ENCODE measurements around the gene UBQLN4. TPM values are rescaled to one million over a fixed set of nuclear protein-coding genes. Genes with fewer than 3 reads are reported as not detected.

The UBQLN4 gene
- total RNA-seq, 6 donors from 2014 or later, result 22.2 to 39.8 (median 24.5) TPM

DNA sequence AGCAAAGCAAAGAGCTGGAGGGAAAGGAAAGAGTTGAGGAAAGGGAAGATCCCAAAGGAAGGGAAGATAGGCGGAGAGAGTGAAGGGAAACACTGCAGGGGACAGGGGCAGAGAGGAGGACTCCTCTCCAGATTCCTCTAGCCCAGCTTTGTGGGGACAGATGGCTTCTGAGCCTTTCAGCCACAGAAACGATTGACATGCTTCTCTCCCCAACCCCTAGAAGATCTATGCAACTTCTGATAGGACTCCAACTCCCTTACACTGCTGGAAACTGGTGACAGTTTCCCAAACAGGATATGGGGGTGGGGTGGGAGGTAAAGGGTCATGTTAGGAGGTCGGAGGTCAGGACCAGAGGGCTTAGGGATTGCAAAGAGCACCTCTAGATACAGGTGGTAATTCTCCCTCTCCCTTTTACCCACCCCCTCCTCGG is 22.2 kb upstream of the UBQLN4 start:
- Histone ChIP-seq H3K9me3 (no peaks in the 10 kb centered on the region), H3K27me3 (no peaks in the 10 kb centered on the region), H3K4me3 (peak overlapping the region in 3 of 4 donors; percentile 53 to 62 (median 54)), H3K27ac (peak overlapping the region; percentile 56 to 79 (median 66)), H3K36me3 (no peaks in the 10 kb centered on the region), H3K4me1 (peaks cover 9 to 30% (median 17%) of the 10 kb centered on the region in 4 donors)
- 47 to 50% methylated on average over 4 of the region's 4 CpGs for WGBS, 2 donors
- DNase-seq (no peak), ATAC-seq (ENCODE audit: low FRiP score in 2 of 2) (no peak)
- TF ChIP-seq POLR2A (IDR thresholded peaks at IDR 0.05), result no peak
- TF ChIP-seq, protein P1, sequence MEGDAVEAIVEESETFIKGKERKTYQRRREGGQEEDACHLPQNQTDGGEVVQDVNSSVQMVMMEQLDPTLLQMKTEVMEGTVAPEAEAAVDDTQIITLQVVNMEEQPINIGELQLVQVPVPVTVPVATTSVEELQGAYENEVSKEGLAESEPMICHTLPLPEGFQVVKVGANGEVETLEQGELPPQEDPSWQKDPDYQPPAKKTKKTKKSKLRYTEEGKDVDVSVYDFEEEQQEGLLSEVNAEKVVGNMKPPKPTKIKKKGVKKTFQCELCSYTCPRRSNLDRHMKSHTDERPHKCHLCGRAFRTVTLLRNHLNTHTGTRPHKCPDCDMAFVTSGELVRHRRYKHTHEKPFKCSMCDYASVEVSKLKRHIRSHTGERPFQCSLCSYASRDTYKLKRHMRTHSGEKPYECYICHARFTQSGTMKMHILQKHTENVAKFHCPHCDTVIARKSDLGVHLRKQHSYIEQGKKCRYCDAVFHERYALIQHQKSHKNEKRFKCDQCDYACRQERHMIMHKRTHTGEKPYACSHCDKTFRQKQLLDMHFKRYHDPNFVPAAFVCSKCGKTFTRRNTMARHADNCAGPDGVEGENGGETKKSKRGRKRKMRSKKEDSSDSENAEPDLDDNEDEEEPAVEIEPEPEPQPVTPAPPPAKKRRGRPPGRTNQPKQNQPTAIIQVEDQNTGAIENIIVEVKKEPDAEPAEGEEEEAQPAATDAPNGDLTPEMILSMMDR (IDR thresholded peaks at IDR 0.05), result no peak
- no peak for TF ChIP-seq POLR2AphosphoS5 (IDR thresholded peaks at IDR 0.05)
- TF ChIP-seq EP300 (IDR thresholded peaks at IDR 0.05), result no peak

DNA sequence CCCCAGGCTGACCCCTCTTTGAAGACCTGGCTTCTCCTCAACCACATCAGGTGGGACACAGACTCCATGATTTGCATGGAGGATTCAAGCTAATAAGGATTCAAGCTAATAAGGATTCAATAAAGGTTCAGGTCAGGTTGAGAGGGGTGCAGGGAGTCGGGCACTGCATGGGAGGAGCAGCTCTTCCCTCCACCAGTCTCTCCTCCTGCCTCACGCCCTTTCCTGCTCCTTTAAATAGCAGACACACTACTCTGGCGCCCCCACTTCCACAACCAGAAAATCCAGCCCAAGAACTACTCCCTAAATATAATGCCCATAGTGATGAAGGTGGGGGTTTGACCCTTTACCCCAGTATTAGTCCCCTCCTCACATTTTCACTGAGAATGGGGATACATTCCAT is 21.6 kb upstream of the UBQLN4 start:
- H3K4me3 ChIP-seq, result no peak overlapping the region
- no peaks in the 10 kb centered on the region for H3K27me3 ChIP-seq
- peaks cover 9 to 30% (median 17%) of the 10 kb centered on the region in 4 donors for H3K4me1 ChIP-seq
- TF ChIP-seq POLR2A (IDR thresholded peaks at IDR 0.05) (no peak), POLR2AphosphoS5 (IDR thresholded peaks at IDR 0.05) (no peak)
- TF ChIP-seq, protein P1 (IDR thresholded peaks at IDR 0.05), result no peak
- H3K27ac ChIP-seq, result peak overlapping the region in 3 of 4 donors; percentile 8 to 79 (median 75)
- 28 to 41% methylated on average over 3 of the region's 3 CpGs for WGBS, 2 donors
- no peak for ATAC-seq (ENCODE audit: low FRiP score in 2 of 2)
- no peaks in the 10 kb centered on the region for H3K36me3 ChIP-seq
- no peak for DNase-seq
- H3K9me3 ChIP-seq, result no peaks in the 10 kb centered on the region

DNA sequence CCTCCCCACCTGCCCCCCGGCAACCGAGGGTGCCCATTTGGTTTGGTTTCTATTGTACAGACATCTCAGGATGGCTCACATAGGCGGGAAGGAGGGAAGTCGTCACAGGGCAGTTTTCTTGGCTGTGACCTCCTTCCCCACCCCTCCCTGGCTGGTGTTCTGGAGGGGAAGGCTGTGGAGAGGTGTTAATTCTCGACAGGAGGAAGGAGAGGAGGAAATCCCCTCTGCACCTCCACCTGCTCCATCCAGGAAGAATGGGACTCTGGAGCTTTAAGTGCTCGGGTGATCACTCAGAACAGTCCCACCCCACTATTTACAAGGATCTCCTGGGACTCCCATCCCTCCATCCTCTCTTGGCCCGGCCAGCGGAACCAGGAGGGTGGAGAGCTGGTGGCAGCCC is 21.1 kb upstream of the UBQLN4 start:
- 50 to 58% methylated on average over 8 of the region's 8 CpGs for whole genome bisulfite sequencing, 2 donors
- no peaks in the 10 kb centered on the region for H3K27me3 ChIP-seq
- H3K36me3 ChIP-seq, result peaks cover 0 to 4% (median 0%) of the 10 kb centered on the region in 4 donors
- DNase-seq (no peak), ATAC-seq (ENCODE audit: low FRiP score in 2 of 2) (no peak)
- TF ChIP-seq, protein P1 (IDR thresholded peaks at IDR 0.05), result no peak
- H3K9me3 ChIP-seq, result no peaks in the 10 kb centered on the region
- H3K4me1 ChIP-seq, result peaks cover 9 to 30% (median 17%) of the 10 kb centered on the region in 4 donors
- no peak overlapping the region for H3K4me3 ChIP-seq
- H3K27ac ChIP-seq, result peak overlapping the region in 1 of 4 donors; percentile 75

- Histone ChIP-seq H3K27ac (no peak overlapping the region), H3K36me3 (peaks cover 0 to 6% (median under 1%) of the 10 kb centered on the region in 4 donors), H3K27me3 (no peaks in the 10 kb centered on the region), H3K4me1 (peaks cover 9 to 30% (median 17%) of the 10 kb centered on the region in 4 donors), H3K4me3 (no peak overlapping the region), H3K9me3 (no peaks in the 10 kb centered on the region)
- whole genome bisulfite sequencing, 2 donors, result 65 to 68% methylated on average over 5 of the region's 5 CpGs
- no peak for DNase-seq
- ATAC-seq (ENCODE audit: low FRiP score in 2 of 2), result no peak
- TF ChIP-seq EP300 (IDR thresholded peaks at IDR 0.05) (no peak), POLR2AphosphoS5 (IDR thresholded peaks at IDR 0.05) (no peak), POLR2A (IDR thresholded peaks at IDR 0.05) (no peak)
- TF ChIP-seq, protein P1 (IDR thresholded peaks at IDR 0.05), result no peak
Measured at GRCh38 chr1:156073740-156074139, 20.1 kb upstream of the UBQLN4 start.

DNA sequence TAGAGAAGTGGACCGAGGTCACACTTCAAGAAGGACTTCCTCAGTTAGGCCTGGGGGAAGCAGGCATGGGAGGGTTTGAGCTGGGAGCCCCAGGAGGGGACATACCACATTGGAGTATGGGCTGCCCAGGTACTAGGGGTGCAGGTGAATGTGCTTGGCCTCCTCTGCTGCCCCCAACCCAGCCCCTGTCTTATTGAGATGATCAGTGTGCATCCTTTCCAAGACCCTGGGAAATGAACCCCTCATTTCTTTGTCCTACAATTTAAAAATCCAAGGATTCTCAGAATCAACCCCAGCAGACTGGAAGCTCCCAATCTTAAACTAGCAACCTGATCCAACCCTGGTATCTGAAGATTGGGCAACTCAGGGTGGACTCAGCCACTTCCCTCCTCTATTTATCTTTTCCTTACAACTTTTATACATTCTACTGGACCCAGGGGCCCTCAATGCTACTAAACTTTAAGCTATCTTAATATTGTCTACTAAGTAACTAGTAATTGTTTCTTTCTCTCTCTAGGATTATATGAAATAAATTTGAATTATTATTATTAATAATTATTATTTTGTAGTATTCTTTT is 19.6 kb upstream of the UBQLN4 start:
- ATAC-seq (ENCODE audit: low FRiP score in 2 of 2) (no peak), DNase-seq (no peak)
- Histone ChIP-seq H3K9me3 (no peaks in the 10 kb centered on the region), H3K4me1 (peaks cover 9 to 30% (median 17%) of the 10 kb centered on the region in 4 donors), H3K27ac (no peak overlapping the region), H3K36me3 (peaks cover 0 to 6% (median 1%) of the 10 kb centered on the region in 4 donors), H3K4me3 (no peak overlapping the region), H3K27me3 (no peaks in the 10 kb centered on the region)
- TF ChIP-seq POLR2A (IDR thresholded peaks at IDR 0.05), result no peak
- TF ChIP-seq, protein P1 (IDR thresholded peaks at IDR 0.05), result no peak
- no peak for TF ChIP-seq EP300 (IDR thresholded peaks at IDR 0.05)
- TF ChIP-seq POLR2AphosphoS5 (IDR thresholded peaks at IDR 0.05), result no peak
- 13 to 25% methylated on average over 1 of the region's 1 CpG for WGBS, 2 donors
